Brain pericyte (primary cell): ENCODE measurements around the gene FAM118B.
"Not testable (repeated sequence)": the region's sequence is repeated elsewhere in the genome, so short reads cannot be mapped to it uniquely, and the experiment has no call there.

Source experiments
- DNase-seq: peaks from one replicate; pipeline ENCODE4 v3.0.0-alpha.2; 2012; ENCODE audit warnings: low read depth, low spot score

The FAM118B gene

DNA sequence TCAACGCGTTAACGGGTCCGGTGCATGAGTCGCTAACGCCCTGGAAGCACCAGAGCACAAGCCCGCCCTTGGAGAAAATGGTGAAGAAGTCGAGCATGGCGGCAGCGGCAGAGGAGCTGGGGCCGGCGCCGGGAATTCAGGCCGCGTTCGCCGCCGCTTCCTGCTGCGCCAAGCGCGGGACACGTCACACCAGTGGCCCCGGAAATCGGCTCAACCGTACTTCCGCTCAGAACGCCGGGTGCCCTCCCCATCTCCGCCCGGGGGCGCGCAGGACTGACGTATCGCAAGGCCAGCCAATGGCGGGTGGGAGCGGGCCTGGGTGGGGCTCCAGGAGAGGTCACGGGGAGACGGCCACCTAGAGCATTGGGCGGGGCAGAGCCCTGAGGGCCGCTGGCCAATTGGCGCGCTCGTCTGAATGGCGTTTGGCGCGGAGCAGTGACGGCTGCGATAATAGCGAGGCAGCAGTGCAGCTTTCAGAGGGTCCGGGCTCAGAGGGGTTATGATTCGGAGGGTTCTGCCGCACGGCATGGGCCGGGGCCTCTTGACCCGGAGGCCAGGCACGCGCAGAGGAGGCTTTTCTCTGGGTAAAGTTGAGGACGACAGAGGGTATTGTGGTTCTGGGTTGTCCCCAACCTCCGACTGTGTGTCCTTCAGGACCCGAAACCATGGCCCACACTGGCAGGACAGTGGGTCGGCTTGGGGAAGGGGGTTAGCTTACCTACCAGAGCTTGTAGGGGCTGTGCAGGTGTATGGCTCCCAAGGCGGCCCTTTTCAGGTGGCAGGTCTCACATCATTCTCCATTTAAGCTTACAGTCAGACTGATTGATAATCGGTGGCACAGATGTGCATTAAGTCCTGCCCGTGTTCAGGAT lies 57.4 kb downstream of the FAM118B start, which contains the start of the genes FOXRED1 and SRPRA:
Gene FOXRED1 (plus strand): TSS at position 447 of the 872 bp plus-strand sequence. CDS start 53 bp downstream, at position 500.
Gene SRPRA (minus strand): TSS at position 188 of the 872 bp plus-strand sequence. CDS start 91 bp downstream, at position 97.
- peak; percentile 96 for DNase-seq

GRCh38 chr11:126277322-126277721 lies 65.7 kb downstream of the FAM118B start:
- no peak for DNase-seq

DNA sequence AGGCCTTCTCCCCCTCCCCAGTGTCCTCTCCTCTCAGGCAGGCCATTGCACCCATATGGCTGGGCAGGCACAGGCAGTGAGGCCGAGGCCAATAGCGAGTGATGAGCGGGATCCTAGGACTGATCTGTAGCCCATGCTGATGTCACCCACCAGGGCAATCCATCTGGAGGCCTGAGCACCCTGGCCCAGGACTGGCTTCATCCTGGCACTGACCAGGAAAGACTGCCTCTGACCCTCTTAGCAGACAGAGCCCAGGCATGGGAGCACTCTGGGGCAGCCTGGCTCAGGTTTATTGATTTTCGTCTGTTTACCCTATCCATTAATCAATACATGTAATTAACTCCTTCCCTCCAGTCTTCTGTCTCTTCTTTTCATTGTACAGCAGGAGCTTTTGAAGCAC lies 66.2 kb downstream of the FAM118B start:
- DNase-seq, result no peak

DNA sequence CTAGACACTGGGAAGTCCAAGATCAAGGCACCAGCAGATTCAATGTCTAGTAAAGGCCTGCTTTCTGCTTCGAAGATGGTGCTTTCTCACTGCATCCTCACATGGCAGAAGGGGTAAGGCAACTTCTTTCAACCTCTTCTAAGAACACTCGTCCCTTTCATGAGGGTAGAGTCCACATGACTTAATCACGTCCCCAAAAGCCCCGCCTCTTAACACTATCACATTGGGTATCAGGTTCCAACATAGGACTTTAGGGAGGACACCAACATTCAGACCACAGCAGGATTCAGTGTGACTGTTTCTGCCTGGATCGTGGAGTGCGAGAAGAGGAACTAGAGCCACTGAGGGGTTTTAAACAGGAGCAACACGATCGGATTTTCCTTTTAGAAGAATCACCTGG lies 67.6 kb downstream of the FAM118B start:
- DNase-seq, result no peak

- no peak for DNase-seq
Observed at GRCh38 chr11:126280595-126280994, 69.0 kb downstream of the FAM118B start.

DNA sequence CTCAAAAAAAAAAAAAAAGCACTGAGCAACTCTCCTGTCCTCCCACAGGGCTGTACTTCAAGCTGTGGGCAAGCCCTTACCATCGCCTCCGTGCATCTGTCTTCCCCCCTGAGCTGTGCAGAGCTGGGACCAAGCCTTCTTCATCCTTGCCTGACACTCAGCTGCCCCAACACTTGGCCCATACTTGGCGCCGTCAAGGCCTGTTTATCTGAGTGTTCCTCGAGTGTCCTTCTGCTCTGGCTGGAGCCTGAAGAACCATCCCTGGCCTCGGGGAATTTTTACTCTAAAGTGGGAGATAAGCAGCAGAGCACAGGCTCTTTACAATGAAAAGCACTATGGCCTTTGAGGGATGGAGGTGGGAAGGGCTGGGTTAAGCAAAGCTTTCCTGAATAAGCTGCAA lies 69.7 kb downstream of the FAM118B start:
- DNase-seq, result no peak

DNA sequence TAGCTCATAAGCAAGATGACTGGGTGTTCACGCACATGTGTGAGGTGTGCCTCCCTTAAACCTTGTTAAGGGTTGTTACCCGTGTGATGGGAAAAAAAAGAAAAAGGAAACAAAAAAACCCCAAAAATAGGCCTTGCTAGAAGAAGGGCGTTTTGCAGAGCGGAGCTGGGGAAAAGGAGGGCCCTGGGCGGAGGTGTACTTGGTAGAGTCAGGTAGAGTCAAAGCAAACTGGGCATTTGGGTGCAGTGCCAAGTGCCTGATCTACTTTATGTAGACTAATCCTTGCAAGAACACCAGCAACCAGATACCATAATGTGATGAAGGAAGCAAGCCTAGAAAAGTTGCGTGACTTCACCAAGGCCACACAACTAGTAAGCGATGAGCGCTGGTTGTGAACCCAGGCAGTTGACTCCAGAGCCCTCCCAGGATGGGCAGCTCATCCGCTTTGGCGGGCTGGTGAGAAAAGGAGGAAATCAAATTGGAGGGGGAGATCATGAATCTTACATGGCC lies 70.1 kb downstream of the FAM118B start:
- no peak for DNase-seq

DNA sequence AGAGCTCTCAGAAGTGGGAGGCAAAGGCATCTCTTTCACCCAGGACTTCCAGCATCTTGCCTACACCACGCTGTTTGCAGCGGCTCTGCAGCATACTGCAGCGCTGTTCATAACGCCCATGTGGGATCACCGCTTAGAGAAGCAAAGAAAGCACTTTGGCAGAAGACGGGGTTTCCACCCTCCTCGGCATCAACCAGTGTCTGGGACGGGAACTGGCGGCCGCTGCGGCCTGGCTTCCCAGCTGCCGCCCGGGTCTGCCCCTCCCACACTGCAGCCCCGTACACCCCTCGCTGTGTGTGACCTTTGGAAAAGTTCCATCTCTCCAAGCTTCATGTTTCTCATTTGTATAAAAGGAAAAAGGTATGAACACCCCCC lies 70.8 kb downstream of the FAM118B start:
- DNase-seq, result no peak

- DNase-seq, result no peak
Observed at GRCh38 chr11:126282736-126283591, 71.4 kb downstream of the FAM118B start, which contains the start of gene TIRAP. TSS of gene TIRAP (plus strand) at chr11:126283093. CDS start at chr11:126290895, 7,802 bp downstream.

- DNase-seq, result no peak
Observed at GRCh38 chr11:126284829-126285228, 73.2 kb downstream of the FAM118B start.

DNA sequence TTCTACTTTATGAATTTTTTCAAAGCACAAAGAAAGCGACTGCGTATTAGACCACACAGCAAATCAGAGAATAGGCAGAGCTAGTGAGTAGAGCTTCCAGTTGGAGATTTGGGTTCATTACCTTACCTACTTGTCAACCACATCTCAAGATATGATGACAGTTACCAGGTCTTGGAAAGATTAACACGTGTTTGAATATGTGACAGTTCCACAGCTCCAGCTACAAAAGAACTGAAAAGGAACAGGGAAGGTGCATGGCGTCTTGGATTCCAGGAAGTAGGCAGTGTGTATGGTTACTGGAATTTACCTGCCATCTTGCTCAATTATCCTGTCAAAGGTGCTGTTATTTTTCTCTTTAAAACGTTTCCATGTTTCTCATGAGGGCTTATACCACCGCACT lies 76.7 kb downstream of the FAM118B start:
- DNase-seq, result no peak

DNA sequence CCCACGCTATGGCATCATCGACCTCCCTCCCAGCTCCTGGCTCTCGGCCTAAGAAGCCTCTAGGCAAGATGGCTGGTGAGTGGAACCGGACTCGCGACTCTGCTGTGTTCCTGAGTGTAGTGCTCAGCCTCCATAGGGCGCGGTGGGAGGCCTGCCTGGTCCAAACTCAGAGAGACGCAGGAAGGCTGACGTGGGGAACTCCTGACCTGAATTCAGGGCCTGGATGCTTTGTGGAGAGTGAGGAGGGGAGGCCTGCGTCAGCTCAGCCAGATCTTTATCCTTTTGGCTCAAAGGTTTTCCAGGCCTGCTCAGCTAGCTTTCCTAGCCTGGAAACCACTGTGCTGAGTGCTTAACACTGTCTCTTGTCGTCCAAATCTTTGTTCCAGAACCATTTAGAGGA lies 79.3 kb downstream of the FAM118B start:
- DNase-seq, result no peak

DNA sequence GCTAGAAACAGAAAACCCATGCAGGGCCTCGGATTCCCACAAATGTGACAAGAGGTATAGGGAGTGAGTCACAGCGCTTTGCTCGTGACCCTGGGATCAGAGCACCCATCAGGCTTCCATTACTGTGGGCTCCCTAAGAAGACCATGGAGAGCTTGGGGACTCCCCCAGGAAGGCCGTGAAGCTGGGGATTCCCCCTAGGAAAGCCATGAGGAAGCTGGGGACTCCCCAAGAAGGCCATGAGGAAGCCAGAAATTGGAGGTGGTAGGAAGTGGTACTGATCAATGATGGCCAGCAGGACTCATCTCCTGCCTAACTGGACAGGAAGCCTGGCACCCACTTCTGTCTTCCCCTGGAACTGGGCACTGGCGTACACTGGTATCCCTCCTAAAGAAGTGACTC lies 82.1 kb downstream of the FAM118B start:
- no peak for DNase-seq

DNA sequence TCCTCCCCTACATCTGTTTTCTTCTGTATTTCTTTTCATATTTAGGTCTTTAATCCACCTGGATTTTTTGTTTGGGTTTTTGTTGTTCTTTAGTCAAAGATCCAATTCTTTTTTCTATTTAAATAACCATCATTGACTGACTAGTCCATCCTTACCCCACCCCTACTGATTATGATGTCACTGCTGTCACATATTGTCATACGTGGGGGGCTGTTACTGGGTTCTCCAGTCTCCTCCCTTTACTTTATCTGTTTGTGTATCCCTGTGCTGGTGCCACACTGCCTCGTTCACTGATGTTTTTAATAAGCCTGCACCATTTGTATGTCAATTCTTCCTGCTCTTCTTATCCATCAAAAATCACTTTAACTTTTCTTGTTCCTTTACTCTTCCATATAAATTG lies 85.4 kb downstream of the FAM118B start:
- no peak for DNase-seq

GRCh38 chr11:126303623-126304456 lies 92.3 kb downstream of the FAM118B start, which contains the start of gene DCPS:
TSS of gene DCPS (plus strand) at chr11:126304060. CDS start at chr11:126304081, 21 bp downstream.
- DNase-seq, result peak; percentile 76

DNA sequence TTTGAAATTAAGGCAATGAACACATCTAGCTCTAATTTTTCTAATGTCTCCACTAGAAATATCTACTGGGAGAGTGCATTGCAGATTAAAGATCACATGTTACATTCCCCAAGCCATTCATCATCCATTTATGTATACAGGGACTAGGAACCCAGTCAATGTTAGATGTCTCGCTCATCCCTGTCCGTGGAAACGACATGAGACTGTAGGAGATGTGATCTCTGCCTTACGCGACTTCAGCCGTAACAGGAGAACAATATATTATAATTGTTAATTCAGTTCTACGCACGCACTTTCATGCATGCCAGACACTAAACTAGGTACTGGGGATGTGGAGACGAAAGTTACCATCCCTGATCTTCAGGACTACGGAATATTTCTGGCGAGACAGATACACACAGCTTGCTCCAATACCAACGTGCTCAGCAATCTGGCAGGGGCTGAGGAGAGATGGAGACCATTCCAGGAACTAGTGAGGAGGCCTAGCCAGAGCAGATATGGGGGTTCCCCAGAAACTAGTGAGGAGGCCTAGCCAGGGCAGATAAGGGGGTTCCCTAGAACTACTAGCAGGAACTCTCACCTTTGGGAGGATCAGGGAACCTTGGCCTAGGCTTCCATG lies 93.0 kb downstream of the FAM118B start:
- DNase-seq, result no peak

GRCh38 chr11:126305699-126306098 lies 94.1 kb downstream of the FAM118B start:
- DNase-seq, result no peak

DNA sequence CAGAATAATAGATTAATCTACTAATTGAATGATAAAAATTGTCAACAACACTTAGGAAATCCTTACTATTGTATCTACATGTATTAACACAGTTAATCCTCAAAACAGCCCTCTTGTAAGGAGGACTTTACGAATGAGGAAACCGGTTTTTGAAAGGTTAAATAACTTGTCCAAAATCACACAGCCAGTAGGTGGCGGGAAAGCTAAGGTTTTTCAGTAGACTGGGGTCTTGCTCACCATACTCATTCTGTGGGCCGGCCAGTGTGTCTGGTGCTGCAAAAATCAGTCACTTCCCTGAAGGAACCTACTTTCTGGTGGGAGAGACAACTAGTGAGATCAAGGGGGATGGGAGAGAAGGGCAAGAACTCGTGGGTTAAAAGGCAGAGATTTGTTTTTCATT lies 96.1 kb downstream of the FAM118B start:
- DNase-seq, result no peak

GRCh38 chr11:126308271-126308671 lies 96.7 kb downstream of the FAM118B start:
- DNase-seq, result no peak

DNA sequence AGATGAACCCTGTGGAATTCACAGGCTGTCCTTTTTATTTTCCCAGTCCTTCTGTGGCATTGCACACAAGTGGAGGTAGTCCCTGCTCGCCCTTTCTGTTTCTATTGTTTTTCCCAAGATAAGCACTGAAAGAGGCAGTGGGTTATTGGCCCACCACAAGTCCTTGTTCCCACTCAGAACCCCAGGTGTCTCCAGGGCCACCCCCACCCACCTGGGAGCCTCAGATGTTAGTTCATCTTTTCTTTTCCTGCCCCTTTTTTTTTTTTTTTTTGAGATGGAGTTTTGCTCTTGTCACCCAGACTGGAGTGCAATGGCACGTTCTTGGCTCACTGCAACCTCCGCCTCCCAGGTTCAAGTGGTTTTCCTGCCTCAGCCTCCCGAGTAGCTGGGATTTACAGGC lies 97.2 kb downstream of the FAM118B start:
- not testable (repeated sequence) for DNase-seq
